HG02623 (cell line): ENCODE measurements around the gene GTPBP2.
"Not testable (repeated sequence)": the region's sequence is repeated elsewhere in the genome, so short reads cannot be mapped to it uniquely, and the experiment has no call there.

Source experiments
- ATAC-seq: cut with Tn5 transposase; IDR thresholded peaks from one replicate; pipeline ENCODE4 v1.9.1; 2021; ENCODE audit warnings: moderate library complexity; ENCODE audit not compliant: unreplicated experiment

GTPBP2 gene

GRCh38 chr6:43625393-43625992 is 3.6 kb downstream of the GTPBP2 start:
- ATAC-seq = no peak

- ATAC-seq = no peak
Observed at GRCh38 chr6:43624786-43625288, 4.2 kb downstream of the GTPBP2 start.

GRCh38 chr6:43623880-43624785 is 4.9 kb downstream of the GTPBP2 start:
- no peak for ATAC-seq

- no peak for ATAC-seq
Observed at GRCh38 chr6:43622541-43622940, 6.5 kb downstream of the GTPBP2 start.

GRCh38 chr6:43621836-43622180 is 7.3 kb downstream of the GTPBP2 start:
- ATAC-seq = no peak

GRCh38 chr6:43621078-43621835 is 7.8 kb downstream of the GTPBP2 start:
- ATAC-seq = no peak

GRCh38 chr6:43616725-43617472 is 12.2 kb downstream of the GTPBP2 start:
- ATAC-seq = no peak

GRCh38 chr6:43614396-43614730 is 14.7 kb downstream of the GTPBP2 start:
- no peak for ATAC-seq

- ATAC-seq = no peak
Observed at GRCh38 chr6:43613721-43614395, 15.2 kb downstream of the GTPBP2 start.

- ATAC-seq = no peak
Observed at GRCh38 chr6:43610431-43610830, 18.6 kb downstream of the GTPBP2 start.

GRCh38 chr6:43609402-43609801 is 19.7 kb downstream of the GTPBP2 start:
- ATAC-seq = no peak

GRCh38 chr6:43608807-43609206 is 20.3 kb downstream of the GTPBP2 start:
- ATAC-seq = no peak

- no peak for ATAC-seq
Observed at GRCh38 chr6:43608310-43608763, 20.7 kb downstream of the GTPBP2 start.

- ATAC-seq = no peak
Observed at GRCh38 chr6:43606019-43606418, 23.0 kb downstream of the GTPBP2 start.

- no peak for ATAC-seq
Observed at GRCh38 chr6:43604174-43604573, 24.9 kb downstream of the GTPBP2 start.

- ATAC-seq = no peak
Observed at GRCh38 chr6:43600595-43600994, 28.5 kb downstream of the GTPBP2 start.

GRCh38 chr6:43593938-43594337 is 35.1 kb downstream of the GTPBP2 start:
- ATAC-seq = no peak

- ATAC-seq = not testable (repeated sequence)
Observed at GRCh38 chr6:43589564-43589963, 39.5 kb downstream of the GTPBP2 start.

- ATAC-seq = no peak
Observed at GRCh38 chr6:43588194-43588593, 40.9 kb downstream of the GTPBP2 start.

GRCh38 chr6:43584892-43585570 is 44.0 kb downstream of the GTPBP2 start:
- no peak for ATAC-seq
